Stimulated activated CD4-positive, alpha-beta T cell treated with anti-CD3 and anti-CD28 coated beads, Interleukin-4, amount 100 ng/mL, for 48 hours (primary cell): ENCODE results near the gene ALDH1A2.
"Not testable (repeated sequence)": the region's sequence is repeated elsewhere in the genome, so short reads cannot be mapped to it uniquely, and the experiment has no call there.

ENCODE experiments used
- DNase-seq, 2 donors: peaks; one replicate each; pipeline ENCODE4 v3.0.0-alpha.2; 2020; ENCODE audit warnings: low read depth in 2 of 2

The ALDH1A2 gene

DNA sequence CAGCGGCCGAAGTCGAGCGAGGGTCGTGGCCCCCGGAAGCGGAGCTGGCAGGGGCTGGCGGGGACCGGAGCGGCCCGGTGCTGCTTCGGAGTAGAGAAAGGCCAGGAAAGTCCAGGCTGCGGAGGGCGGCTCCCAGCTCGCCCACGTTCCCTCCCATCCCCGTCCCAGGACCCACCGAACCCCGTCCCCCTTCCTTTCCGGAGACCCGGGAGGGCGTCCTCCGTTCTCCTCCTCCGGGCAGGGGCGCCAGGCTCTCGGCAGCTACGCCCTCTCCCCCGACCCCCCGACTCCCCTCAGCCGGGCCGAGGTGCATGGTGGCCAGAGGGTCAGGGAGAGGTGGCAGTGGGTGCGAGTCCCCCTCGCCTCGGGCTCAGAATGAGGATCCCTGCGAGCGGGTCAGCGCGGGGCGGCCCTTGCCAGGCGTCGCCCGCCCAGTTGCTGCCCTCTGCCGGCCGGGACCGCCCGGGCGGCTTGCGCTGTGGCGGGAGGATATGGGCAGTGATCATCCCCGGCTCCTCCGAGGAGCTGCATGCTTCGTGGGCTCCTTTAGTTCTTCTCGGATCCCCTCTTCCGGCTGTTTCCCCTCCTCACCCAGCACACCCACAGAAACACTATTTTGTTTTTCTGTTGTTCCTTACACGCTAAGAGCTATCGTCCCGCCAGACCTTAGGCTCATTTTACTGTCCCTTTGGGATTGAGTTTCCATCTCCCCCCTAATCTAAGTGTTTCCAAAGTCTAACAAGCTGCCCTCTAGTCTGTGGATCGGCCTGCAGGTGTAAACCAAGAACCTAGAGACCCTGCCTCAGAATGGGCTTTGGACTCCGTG lies 744 bp upstream of the ALDH1A2 start:
- DNase-seq = peak; percentile 25 to 38

DNA sequence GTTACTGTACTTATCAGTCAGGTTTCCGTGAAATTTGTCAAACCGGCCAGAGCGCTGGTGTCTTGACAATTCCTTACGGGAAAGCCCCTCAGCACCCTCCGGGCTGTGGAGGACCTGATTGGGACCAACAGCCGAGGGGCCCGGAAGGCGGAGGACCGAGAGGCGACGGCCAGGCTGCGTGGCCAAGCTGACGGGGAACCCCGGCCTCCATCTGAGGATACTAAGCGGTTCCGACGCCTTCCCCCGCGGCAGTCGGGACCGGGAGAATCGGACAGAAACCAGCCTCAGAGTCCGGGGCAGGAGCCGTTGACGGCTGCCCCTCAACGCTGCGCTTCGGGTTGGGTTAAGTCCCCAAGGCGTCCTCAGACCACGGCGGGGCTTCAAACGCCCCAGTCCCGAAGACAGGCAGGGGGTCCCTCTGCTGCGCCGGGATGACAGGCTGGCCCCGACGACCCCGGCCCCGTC lies 499 bp downstream of the ALDH1A2 start:
- no peak for DNase-seq

DNA sequence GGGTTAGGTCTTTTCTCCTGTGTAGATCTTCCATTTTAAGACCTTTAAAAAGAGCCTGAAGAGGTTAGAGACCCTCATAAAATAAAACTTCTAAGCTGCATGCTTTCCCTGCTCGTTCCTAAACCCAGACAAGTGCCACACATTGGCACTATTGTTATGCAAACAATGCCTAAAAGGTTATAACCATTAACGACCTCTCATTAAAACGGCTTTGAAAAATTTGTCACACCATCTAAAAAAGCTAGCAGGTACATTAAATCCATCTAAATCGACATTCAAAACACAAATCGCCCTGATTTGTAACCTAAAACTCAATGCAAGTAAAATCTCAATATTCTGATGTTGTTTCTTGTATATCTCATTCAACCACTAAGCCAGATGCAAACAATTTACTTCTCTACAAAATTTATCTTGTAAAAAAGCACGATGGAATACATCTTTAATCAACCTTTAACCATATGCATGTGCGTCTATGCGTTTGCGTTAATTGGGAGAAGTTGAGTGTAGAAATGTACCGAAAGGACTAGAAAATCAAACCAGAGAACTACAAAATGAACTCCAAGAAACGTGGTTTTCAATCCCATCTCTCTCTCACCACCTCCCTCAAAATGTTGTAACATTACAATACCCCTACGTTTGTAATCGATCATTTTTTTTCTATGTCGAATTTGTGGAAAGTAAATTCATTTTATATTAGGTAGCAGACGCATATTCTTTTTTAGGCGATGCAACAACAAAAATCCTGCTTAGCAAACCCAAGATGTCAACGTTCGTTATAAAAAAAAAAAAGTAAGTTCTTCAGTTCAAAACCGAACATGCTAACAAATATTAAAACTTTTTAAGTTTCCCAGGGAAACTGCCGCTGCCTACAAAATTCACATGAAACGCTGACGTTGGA lies 1.2 kb downstream of the ALDH1A2 start:
- no peak for DNase-seq

DNA sequence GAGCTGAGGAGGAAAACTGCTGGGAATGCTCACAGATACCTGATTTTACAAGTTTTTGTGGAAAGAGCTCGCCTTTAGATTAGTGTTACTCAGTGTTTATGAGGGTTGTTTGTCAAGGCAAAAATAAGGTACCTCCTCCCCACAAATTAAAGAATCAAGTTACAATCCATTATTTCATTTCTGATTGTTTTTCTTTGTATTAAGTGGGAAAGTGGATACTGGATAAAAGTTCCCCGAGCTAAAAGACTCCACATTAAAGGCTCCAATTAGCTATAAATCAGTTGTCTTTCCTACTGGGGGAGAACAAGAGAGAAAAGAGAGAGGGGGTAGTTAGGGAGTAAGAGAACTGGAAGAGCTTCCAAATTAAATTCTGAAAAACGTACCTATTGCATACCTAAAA lies 1.9 kb downstream of the ALDH1A2 start:
- no peak for DNase-seq

DNA sequence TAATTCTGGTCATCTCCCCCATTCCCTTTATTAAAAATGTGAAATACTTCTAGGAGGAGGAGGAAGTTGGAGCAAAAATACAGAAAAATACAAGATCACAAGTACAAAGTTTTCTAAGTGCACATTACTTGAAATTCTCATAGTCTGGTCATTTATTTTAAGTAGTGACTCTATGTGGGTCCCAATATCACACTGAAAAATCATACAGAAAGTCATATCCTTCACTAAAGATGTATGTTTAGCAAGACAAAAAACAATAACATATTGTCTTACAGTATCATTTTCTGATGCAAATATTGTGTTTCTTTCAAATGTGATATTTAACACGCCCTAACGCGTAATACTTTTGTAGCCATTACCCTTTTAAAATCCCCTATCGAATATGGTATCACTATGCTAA lies 2.5 kb downstream of the ALDH1A2 start:
- DNase-seq = no peak

DNA sequence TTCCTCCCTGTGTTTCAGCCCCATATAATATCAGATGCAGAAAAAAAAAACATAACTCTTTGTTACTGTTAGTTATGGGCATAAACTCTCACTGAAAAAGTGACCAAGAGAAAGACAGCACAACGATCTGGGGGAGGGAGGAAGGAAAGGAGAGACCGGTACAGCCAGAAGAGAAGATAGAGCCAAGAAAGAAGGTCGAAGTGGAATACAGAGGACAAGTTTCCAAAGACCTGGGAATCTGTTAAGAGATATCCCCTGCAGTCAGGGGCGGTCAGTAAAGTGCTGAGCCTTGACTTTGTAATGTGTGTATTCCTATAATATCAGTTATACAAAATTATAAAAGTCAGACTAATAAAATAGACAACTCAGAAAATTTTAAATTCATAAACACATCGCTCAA lies 3.3 kb downstream of the ALDH1A2 start:
- no peak for DNase-seq

DNA sequence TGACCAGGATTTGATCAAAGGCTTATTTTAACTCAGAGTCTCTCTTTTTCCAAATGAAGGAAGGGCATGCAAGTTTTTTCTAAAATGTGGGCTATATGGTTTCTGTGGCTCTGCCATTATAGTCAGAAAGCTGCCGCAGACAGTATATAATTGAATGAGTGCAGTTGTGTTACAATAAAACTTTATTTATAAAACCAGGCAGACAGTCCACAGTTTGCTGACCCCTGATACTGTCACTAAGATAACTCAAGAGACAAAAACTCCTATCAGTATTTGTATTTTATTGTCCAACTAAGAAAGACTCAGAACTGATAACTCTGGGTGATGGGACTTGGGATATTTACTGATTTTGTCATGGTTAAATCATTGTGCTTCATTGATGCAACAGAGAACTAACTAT lies 4.9 kb downstream of the ALDH1A2 start:
- DNase-seq = no peak

DNA sequence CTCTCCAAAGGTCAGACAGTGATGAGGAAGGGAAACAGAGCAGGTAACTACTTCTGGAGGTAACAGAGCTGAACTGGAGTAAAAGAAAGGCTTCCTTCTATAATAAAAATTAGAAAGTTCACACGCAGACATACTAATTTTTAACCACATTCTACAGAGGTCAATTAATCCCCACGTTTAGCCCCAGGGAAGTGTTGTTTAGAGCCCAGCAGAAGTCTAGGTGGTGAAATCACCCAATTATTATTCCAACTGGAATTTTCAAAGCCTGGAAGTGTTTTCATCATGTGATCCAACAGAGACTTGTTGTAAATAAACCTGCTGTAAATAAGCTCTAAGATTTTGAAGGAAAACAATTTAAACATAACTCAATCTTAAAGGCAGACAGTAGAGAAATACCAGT lies 6.8 kb downstream of the ALDH1A2 start:
- no peak for DNase-seq

DNA sequence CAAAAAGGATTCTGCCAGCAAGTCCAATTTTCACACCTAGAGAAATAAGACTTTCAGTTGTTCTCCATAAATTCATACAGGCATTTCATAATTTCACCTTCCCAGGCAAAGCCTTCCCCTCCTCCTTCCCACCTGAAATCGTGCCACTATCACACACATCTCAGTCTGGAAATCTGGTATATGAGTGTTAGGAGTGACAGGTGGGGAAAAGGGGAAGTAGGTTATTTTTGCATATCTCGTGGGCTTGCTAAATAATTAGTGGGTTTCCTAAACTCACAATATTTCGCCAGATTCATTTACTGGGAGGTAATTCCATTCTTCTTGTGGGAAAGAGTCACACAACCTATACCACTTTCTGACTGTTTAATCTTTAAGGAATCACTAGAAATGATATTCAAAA lies 7.4 kb downstream of the ALDH1A2 start:
- no peak for DNase-seq

DNA sequence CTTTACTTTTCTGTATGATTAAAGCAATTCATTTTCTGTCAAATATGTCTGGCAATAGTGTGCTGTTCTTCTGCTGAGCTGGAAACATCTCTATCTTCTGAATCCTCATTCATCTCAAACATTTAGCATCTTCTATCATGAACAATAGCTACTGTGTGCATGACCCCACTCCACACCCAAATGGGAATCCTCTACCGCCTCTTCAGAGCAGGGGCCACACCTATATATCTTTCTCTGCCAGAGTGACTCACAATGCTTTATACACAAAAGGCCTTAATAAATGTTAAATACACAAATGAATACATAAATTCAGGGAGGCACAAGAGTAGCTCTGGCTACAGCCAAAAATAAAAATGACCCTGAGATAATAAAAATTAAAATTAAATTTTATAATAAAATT lies 8.0 kb downstream of the ALDH1A2 start:
- DNase-seq = no peak

DNA sequence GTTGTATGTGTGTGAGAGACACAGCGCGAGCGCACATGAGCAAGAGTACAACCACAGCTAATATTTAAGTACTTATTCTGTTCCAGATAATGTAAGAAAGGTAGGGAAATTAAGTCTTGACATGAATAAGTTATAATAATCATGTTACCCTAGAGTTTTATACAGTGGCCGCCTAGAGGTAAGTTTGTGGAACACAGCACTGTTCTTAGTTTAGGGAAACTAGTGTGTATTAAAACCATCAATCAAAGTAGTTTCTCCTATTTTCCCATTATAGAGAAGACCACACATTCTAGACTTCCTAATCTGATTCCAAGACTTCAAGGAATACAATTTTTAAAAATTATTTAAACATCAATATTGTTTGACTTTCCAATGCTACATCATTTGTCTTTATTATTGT lies 9.5 kb downstream of the ALDH1A2 start:
- DNase-seq = no peak

DNA sequence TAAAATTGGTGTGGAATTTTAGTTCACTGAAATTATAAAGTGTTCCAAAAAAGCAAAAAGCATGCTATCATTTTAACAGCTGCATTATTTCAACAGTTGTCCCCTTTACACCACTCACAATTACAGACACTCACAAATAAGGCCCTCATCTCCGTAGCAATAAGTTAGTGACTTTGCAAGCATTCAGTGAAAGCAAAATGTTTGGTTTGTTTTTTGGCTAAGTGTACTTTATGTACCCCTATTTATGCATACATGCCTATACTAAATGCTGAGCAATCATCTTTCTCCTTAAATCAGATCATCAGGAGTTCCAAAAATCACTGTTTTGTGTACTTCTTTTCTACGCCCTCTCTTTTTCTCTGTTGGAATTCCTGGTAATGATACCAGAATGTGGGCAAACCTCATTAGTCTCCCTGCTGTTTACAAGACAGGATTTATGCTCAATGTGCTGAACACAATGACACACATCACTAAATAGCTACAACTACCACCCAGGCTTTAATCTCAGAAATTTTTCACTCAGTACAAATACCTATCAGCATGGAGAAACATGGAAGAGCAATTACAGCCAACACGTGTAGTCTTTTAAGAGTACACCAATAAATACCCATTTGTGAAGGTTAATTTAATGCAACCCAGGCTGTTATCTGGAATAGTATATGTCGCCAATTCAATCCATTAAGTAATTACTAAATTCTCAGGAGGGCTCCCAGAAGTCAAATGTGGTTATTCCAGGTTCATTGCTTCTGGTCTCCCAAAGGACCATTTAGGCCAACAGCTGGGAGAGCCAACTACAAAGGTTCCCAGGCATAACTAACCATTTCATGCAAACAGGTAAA lies 12.0 kb downstream of the ALDH1A2 start:
- no peak for DNase-seq

DNA sequence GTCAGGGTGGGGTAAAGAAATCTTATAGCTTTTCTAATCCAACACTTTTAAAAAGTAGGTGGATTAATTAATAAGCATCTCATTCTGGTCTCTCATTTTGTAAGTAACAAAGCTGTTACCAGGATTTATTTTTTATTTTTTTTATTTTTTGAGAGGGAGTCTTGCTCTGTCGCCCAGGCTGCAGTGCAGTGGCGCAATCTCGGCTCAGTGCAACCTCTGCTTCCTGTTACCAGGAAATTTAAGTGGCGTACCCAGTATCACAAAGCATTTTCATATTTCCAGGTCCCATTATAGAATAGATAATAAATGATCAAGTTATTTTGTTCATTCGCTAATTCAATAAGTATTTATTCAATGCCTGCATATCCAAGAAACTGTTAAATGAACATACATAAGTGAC lies 13.2 kb downstream of the ALDH1A2 start:
- no peak for DNase-seq

DNA sequence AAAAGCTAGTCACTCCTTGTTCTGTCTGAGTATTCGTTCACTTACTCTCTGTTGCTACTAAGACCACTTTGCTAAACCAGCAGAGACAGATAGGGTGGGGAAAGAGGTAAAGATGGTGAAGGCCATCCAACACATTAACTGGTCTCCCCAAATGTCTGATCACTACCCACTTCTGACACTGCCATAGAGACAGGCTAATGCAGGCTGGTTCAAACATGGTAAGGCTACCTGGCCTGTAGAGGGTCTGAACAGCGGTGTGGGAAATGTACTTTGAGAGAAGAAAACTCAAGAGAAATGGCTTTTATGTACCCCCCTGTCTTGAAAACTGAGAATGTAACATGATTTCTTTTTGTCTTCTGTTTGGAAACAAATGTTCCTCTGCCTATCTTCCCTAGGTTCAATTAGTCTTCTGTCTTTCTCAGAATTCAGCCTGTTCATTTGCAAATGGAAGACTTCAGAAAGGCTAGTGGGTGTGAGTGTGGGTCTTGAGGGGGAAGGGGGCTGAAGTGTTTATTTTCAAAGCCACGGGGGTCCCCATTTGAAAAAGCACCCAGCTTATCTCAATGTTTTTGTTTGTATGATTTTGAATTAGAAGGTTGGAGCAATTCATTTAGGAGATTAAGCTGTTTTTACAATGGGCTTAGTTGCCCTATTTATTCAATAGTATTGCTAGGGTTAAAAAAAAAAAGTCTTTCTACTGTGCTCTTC lies 15.8 kb downstream of the ALDH1A2 start:
- DNase-seq = no peak

DNA sequence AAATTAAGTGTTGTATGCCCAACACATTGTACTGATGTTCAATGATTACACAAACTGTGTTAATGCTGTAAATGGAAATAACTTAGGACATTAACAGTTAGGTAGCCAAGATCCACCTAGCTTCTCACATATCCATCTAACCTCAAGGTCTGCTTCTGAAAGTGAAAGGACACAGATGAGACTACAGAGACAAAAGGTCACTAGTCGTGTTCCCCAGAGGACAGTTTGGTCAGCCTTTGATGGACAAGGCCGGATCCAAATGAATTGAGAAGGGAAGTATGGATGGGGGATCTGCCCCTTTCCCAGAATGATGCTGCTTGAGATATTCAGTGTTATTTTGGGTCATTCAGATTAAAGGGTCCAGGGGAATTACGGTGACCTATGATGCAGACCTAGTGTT lies 17.2 kb downstream of the ALDH1A2 start:
- no peak for DNase-seq

DNA sequence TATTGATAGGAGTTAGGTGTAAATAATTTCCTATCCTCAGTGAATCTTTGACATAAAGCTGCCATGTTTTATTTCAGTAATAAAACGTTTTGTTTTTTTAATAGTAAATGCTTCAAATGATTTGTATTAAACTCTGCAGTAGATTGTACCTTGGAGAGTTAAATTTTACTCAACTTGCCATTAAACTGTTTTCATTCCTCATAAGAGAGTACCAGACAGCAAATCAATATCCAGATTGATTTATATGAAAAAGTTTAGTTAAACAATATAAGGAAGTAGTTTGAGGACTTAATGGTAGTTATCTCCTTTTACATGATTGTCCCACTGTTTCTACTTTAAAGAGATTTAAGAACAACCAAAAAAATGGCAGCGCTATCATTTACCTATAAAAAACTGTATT lies 18.4 kb downstream of the ALDH1A2 start:
- DNase-seq = no peak

DNA sequence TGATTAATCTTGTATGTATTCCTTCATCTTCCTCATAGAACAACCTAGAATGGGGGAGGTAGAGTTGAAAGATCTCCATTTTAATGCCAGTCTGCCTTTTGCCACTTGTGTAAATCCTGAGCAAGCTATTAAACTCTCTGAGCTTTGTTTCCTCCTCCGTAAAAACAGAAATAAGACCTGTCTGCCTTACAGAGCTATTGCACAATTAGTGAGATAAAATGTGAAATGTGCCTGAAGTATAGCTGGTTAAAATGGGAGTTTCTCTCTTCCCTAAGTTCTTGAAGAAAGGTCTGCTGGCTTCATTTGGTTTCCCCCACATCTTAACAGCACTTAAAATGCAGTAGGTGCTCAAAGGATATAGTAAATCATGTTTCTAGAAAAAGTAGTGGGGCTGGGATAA lies 19.0 kb downstream of the ALDH1A2 start:
- no peak for DNase-seq

DNA sequence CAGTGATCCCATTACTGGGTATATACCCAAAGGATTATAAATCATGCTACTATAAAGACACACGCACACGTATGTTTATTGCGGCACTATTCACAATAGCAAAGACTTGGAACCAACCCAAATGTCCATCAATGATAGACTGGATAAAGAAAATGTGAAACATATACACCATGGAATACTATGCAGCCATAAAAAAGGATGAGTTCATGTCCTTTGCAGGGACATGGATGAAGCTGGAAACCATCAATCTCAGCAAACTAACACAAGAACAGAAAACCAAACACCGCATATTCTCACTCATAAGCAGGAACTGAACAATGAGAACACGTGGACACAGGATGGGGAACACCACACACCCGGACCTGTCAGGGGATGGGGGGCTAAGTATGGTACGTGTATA lies 20.1 kb downstream of the ALDH1A2 start:
- DNase-seq = not testable (repeated sequence)

DNA sequence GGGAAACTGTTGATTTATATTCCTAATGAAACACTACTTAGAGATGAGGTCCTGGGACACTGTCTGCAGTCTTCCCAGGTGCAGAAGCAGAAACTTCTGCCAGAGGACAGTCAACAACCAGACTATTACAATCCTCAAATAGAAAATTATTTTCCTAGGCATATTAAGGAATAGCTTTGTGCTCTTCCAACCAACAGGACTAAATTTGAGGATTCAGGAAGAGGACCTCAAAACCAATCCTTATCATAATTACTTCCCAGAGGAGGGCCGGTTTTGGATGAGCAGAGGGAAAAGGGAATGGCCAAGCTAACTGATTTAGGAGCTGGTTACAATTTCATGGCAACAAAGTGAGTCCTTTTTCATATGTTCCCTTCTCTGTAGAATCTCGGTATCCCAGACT lies 21.0 kb downstream of the ALDH1A2 start:
- no peak for DNase-seq

DNA sequence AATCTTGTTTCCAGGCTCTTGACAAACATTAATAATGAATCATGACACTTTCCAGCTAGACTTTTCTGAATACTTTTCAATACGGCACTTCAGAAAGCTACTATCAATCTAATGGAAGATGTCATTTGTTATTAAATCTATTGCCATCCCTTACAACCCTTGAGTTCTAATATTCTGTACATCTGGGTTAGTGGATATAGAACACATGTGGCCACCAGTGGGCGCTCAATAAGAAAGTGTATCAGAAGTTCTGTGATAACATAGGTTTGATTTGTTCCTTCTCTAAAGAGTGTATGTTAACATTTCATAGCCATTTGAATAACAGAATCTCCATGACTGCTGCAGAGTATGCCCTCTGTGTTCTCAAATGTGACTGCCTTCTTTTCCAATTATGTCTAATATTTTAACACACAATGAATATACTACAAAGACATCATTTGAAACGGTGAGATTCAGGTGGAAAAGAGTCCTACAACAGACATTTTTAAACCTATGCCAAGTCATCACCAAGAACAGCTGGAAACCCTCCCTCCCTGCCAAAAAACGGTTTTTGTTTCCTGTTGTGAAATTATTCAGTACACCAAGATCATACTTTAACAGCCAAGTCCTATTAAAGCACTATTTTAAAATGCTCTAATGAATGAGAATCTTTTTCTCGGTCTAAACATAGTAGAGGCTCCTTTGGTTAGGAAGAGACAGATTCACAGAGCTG lies 22.2 kb downstream of the ALDH1A2 start:
- DNase-seq = peak; percentile 12 to 19

DNA sequence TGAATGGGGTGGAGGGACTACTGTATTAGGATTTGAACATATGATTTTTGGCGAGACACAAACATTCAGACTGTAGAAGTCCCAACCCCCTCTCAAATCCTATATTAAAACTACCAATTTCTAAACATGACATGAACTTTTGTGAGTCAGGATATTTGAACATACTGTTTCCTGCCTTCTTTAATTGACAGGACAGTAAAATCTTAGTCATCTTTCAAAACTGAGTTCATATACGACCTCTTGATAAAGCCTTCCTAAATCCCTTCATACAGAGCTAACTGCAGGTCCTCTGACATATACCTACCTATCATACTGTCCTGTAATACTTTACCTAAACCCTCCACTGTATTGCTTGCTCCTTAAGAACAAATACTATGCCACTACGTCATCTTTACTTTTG lies 23.5 kb downstream of the ALDH1A2 start:
- DNase-seq = no peak
